ENCODE data around the gene ZNF143. TPM values are rescaled to one million over a fixed set of nuclear protein-coding genes. Genes with fewer than 3 reads are reported as not detected.

Gene ZNF143
- total and polyA plus RNA-seq, 2 of the 4 experiments (the other 2 are of a cell fraction), result 23.8 to 49.6 TPM

DNA sequence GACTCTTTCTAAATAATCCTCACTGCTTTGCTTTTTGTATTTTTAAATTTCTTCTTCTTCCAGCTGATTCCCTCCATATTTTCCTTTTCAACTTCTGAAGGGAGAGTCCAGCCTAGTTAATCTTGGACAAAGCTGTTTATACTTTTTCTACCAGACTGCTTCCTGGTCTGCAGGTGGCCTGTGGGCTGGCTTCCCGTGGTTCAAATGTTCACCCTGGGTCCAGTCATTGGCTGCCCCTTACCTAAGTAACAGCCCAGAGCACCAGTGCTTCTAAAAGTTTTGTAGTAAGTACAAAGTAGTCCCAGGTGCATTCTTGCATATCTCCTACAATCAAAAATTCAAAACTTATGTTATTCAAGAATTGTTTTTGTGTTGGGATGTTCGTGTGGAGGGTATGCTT is 19.1 kb downstream of the ZNF143 start:
- in situ Hi-C loops (cut with MboI; ENCODE audit: low sequenced_read_pairs), result no loop called here
- no peak overlapping the region for H2AK9ac ChIP-seq (replicated peaks; ENCODE audit: low read depth, low read length, poor library complexity)
- H3K4ac ChIP-seq (ENCODE audit: low read depth, low read length), result no peak overlapping the region
- no peaks in the 10 kb centered on the region for H3K4me1 ChIP-seq (ENCODE audit: control insufficient read depth, insufficient read depth, low read length)
- no peak overlapping the region for H4K91ac ChIP-seq (ENCODE audit: insufficient read depth, low read depth, low read length)
- H3K9me3 ChIP-seq (ENCODE audit: control insufficient read depth, insufficient read depth, low read length), result no peaks in the 10 kb centered on the region
- H2BK120ac ChIP-seq (ENCODE audit: low read depth, low read length), result no peak overlapping the region
- H3K4me2 ChIP-seq (ENCODE audit: low read depth, low read length), result no peak overlapping the region
- BruUV-seq (replicated peaks), result no TSS peak
- TF ChIP-seq BHLHE40 (IDR thresholded peaks at IDR 0.05; ENCODE audit: low read depth, low read length) (no peak), NFE2L2 (IDR thresholded peaks at IDR 0.05; ENCODE audit: low read depth, low read length) (no peak), MXI1 (IDR thresholded peaks at IDR 0.05; ENCODE audit: borderline replicate concordance, low read depth, low read length) (no peak), RFX5 (IDR thresholded peaks at IDR 0.05; ENCODE audit: low read depth, low read length) (no peak), SMC3 (IDR thresholded peaks at IDR 0.05; ENCODE audit: low read depth, low read length) (no peak), FOS (IDR thresholded peaks at IDR 0.05; ENCODE audit: low read depth, low read length) (no peak), CEBPB (IDR thresholded peaks at IDR 0.05; ENCODE audit: low read depth, low read length) (no peak), POLR2A (IDR thresholded peaks at IDR 0.05; ENCODE audit: low read depth, low read length) (no peak), MAZ (IDR thresholded peaks at IDR 0.05; ENCODE audit: borderline replicate concordance, low read depth, low read length) (no peak), MAFK (IDR thresholded peaks at IDR 0.05; ENCODE audit: low read depth, low read length) (no peak), RAD21 (IDR thresholded peaks at IDR 0.05; ENCODE audit: low read length) (no peak), CHD1 (IDR thresholded peaks at IDR 0.05; ENCODE audit: low read depth, low read length) (no peak), RCOR1 (IDR thresholded peaks at IDR 0.05; ENCODE audit: insufficient replicate concordance, low read length) (no peak)
- TF ChIP-seq, protein P1, sequence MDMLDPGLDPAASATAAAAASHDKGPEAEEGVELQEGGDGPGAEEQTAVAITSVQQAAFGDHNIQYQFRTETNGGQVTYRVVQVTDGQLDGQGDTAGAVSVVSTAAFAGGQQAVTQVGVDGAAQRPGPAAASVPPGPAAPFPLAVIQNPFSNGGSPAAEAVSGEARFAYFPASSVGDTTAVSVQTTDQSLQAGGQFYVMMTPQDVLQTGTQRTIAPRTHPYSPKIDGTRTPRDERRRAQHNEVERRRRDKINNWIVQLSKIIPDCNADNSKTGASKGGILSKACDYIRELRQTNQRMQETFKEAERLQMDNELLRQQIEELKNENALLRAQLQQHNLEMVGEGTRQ (IDR thresholded peaks at IDR 0.05; ENCODE audit: low read depth, low read length), result no peak
- TF ChIP-seq, protein P2, sequence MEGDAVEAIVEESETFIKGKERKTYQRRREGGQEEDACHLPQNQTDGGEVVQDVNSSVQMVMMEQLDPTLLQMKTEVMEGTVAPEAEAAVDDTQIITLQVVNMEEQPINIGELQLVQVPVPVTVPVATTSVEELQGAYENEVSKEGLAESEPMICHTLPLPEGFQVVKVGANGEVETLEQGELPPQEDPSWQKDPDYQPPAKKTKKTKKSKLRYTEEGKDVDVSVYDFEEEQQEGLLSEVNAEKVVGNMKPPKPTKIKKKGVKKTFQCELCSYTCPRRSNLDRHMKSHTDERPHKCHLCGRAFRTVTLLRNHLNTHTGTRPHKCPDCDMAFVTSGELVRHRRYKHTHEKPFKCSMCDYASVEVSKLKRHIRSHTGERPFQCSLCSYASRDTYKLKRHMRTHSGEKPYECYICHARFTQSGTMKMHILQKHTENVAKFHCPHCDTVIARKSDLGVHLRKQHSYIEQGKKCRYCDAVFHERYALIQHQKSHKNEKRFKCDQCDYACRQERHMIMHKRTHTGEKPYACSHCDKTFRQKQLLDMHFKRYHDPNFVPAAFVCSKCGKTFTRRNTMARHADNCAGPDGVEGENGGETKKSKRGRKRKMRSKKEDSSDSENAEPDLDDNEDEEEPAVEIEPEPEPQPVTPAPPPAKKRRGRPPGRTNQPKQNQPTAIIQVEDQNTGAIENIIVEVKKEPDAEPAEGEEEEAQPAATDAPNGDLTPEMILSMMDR (conservative IDR thresholded peaks at IDR 0.05; ENCODE audit: low read depth, low read length), result no peak
- TF ChIP-seq, protein P3, sequence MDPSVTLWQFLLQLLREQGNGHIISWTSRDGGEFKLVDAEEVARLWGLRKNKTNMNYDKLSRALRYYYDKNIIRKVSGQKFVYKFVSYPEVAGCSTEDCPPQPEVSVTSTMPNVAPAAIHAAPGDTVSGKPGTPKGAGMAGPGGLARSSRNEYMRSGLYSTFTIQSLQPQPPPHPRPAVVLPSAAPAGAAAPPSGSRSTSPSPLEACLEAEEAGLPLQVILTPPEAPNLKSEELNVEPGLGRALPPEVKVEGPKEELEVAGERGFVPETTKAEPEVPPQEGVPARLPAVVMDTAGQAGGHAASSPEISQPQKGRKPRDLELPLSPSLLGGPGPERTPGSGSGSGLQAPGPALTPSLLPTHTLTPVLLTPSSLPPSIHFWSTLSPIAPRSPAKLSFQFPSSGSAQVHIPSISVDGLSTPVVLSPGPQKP (IDR thresholded peaks at IDR 0.05; ENCODE audit: borderline replicate concordance, low read depth, low read length), result no peak
- no peak overlapping the region for H2BK20ac ChIP-seq (ENCODE audit: low read depth, low read length)
- dilution Hi-C loops (cut with HindIII; ENCODE audit: low sequenced_read_pairs, unreplicated experiment), result no loop called here
- intact Hi-C loops (cut with micrococcal nuclease), result no loop called here
- no peaks in the 10 kb centered on the region for H4K20me1 ChIP-seq (ENCODE audit: insufficient read depth, low read length)
- H2BK5ac ChIP-seq (ENCODE audit: low read depth, low read length, poor library complexity, severe bottlenecking), result no peak overlapping the region
- H3K27ac ChIP-seq (ENCODE audit: insufficient read depth, low read length), result no peak overlapping the region
- no peak overlapping the region for H3K56ac ChIP-seq (ENCODE audit: extremely low read depth, insufficient read depth, low read length)
- H3K9ac ChIP-seq (ENCODE audit: low read depth, low read length), result no peak overlapping the region
- H4K5ac ChIP-seq (ENCODE audit: low read depth, low read length), result no peak overlapping the region
- no peak overlapping the region for H2AFZ ChIP-seq (replicated peaks; ENCODE audit: low read length, poor library complexity)
- WGBS, 2 experiments (ENCODE audit: extremely low coverage in 2 of 2, insufficient read length in 1 of 2), result no CpG with 5 or more reads among the region's 2 CpGs
- ATAC-seq (ENCODE audit: low read depth), result no peak
- DNase-seq, result no peak
- CTCF ChIA-PET, result interaction anchor here (0.7 kb wide), 1 partner anchor 133 kb away, joined by 3 read pairs; no protein-coding TSS in a partner anchor
- no peak overlapping the region for H3K4me3 ChIP-seq (ENCODE audit: insufficient read depth, low read depth, low read length)
- no peak overlapping the region for H2BK15ac ChIP-seq (ENCODE audit: low read depth, low read length)
- H3K79me1 ChIP-seq (ENCODE audit: low read depth in 1 of 2, low read length in 2 of 2), result no peaks in the 10 kb centered on the region; a peak in 2 of 4 replicates
- no peaks in the 10 kb centered on the region for H3K9me1 ChIP-seq (ENCODE audit: insufficient read depth, low read length)
- H3K36me3 ChIP-seq (ENCODE audit: control insufficient read depth, insufficient read depth, low read length), result peaks cover 33% of the 10 kb centered on the region
- no peak overlapping the region for H2AK5ac ChIP-seq (ENCODE audit: low read depth, low read length)
- no peak overlapping the region for H4K8ac ChIP-seq (ENCODE audit: low read depth in 2 of 2, low read length in 2 of 2)
- H3K23ac ChIP-seq (ENCODE audit: low read depth, low read length), result no peak overlapping the region
- no peak overlapping the region for H3K18ac ChIP-seq (ENCODE audit: low read depth, low read length)
- H3K27me3 ChIP-seq (ENCODE audit: control insufficient read depth, insufficient read depth, low read length), result no peaks in the 10 kb centered on the region
- H3K14ac ChIP-seq (replicated peaks; ENCODE audit: low read depth, low read length), result no peak overlapping the region
- POLR2A ChIA-PET (ENCODE audit: unreplicated experiment), result interaction anchor here (1.0 kb wide), 1 partner anchor 19 kb away, joined by 3 read pairs; the partner anchor contains the start of gene ZNF143
